Activated naive CD4-positive, alpha-beta T cell treated with Interleukin-2 at 50 U/mL for 16 hours (primary cell): ENCODE measurements around the gene DNAJC15.
"Not testable (repeated sequence)": the region's sequence is repeated elsewhere in the genome, so short reads cannot be mapped to it uniquely, and the experiment has no call there.

ENCODE experiments used
- DNase-seq: peaks from one replicate; pipeline ENCODE4 v3.0.0-alpha.2; 2020

The DNAJC15 gene

DNA sequence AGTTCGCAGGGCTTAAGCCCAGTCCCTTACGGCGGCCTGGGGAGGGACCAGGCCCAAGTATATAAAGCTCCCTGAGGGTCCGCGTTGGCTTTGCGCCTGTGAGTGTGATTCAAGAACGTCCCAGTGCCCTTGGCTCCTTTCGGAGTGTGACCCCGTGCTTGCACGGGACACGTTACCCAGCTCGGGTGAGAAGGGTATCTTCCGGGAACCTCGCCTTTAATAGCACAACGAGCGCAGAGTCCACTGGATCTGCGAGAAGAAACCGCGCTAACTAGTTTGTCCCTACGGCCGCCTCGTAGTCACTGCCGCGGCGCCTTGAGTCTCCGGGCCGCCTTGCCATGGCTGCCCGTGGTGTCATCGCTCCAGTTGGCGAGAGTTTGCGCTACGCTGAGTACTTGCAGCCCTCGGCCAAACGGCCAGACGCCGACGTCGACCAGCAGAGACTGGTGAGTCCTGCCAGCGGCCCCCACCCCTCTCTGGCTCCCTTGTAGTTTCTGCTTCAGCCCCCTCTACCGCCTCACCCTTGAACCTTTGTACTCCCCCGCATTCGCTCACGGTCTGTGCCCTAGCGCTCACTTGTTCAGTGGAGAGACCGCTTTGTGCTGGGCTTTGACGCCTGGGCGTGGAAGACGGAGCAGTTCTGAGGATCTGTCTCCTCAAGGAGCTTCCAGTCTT is at the start of gene DNAJC15:
Gene DNAJC15, plus strand, starts transcription at position 298 of the 675 bp plus-strand sequence. Its CDS starts 41 bp downstream, at position 339.
- DNase-seq: peak; percentile 61

DNA sequence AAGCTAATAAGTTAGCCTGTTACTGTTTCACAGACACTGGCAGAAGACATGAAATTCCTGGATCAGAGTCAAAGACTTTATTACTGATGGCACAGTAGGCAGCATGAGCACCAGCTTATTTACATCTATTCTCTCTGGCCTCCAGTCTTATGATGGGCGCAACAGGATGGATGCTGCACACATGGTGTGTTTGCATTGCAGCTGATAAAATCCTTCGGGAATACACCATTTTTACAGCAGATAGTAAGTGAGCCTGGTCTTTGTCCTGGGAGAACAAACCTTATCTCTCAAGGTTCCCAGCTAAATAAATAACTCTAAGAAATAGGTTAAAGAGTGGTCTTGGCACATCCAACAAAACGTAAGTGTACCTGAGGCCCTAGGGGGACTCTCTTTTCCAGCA is 47.3 kb upstream of the DNAJC15 start:
- DNase-seq: no peak

DNA sequence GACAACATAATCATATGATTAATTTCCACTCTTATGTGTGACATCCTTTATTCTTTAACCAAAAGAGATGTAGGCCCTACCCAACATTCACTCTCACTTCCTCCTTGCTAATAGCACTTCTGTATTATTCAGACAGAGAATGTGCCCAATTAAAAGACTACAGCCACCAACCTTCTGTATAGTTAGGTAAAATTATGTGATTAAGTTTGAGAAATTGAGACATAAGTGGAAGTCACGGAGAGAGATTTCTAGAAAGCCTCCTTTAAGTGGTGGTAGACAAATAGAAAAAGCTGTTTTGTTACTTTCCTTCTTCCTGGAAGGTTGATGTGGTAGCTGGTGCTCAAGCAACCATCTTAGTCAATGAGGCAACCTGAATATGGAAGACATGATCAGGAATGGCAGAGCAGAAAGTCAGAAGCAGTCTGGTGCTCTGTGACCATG is 46.1 kb upstream of the DNAJC15 start:
- DNase-seq: no peak

DNA sequence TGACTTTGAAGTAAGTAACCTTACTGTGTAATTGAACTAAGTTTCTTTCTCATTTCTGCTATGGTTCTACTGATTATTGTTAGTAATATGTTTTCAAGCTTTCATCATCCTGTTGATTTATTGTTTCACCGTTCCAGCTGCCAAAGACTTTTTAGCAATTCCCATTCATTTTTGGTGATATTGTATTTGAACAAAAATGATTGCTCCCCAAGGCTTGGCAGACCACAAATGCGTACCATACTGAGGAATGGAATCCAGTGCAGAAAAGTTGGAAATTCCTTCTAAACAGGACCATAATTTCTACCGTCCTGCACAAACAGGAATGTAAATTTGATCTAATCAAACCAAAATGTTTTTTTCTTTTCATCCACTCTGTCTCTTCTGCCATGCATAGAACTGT is 42.1 kb upstream of the DNAJC15 start:
- DNase-seq: no peak

DNA sequence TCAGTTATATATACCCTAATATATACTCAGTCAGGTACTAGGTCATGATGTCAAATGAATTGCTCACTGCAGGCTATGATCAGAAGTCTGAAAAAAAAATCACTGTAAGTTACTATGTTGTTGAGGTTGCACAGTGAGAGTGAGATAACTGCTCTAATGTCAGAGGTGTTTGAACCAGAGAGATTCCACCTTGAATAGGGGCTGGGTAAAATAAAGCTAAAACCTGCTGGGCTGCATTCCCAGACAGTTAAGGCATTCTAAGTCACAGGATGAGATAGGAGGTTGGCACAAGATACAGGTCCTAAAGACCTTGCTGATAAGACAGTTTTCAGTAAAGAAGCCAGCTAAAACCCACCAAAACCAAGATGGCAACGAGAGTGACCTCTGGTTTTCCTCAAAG is 41.5 kb upstream of the DNAJC15 start:
- no peak for DNase-seq

DNA sequence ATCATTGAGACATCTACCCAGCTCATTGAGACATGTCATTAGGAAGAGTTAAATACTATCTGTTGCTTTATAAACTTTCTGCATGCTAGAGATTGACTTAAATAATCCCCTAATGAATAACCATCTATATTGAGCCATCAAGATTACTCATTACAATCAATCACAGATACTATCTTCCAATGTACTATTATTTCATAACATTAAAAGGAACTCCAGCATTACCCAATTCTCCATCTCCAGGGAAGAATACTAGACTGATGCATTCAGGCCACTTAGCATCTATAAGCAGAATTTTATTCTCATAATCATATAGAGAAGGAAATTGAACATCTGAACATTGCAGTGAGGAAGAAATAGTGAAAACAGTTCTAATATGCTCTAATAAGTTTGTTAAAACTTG is 39.4 kb upstream of the DNAJC15 start:
- no peak for DNase-seq

DNA sequence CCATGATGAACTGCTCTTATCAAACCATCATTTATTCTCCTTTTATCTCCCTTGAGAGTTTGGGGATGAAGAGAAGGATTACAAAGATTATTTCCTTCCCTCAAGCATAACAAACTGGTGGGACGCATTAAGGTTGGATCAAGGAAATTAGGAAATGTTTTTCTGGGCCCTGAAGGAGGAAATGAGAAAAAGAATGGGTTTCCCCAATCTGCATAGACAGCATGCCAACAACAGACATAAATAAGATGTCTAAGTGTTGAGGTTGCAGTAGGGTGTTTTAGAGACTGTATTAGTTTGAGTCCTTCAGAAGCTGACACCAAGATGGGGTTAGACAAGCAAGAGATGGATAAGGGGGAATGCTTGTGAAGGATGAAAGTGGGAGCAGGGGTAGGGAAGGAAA is 38.7 kb upstream of the DNAJC15 start:
- DNase-seq: no peak

DNA sequence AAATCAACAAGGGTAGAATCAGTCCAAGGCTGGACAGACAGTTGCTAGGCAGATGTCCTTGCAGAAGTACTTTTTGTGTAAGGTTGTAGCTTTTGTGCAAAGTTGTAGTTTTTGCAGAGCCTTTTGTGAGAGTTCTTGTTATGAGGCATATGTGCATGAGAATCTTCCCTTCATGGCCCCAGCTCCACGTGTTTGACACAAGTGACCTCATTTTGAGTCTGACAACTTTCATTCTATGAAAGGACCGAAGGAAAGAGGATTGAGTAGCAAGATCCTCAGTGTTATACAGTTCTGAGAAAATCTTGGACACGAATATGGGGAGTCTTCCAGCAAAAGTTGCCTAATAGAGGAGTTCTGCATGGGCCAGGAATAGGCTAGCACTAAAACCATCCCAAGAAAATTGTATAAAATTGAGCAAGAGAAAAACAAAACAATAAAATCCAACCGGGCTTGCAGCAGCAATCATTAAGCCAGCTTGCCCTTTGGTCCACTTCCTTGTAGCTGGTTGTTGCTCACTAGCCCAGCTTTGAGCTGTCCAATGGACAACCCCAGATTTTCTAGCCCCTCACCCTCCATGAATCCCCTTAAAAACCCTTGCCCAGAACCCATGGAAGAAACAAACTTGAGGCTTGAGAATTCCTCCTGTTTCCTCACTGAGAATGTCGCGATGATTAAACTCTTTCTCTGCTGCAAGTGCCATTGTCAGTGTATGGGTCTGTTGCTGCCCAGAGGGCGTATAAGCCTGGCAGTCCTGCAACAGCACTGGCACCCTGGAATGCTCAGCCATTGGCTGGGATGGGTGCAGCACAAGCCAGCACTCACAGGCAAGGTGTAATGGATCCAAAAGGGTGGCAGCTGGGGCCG is 37.8 kb upstream of the DNAJC15 start:
- DNase-seq: no peak

DNA sequence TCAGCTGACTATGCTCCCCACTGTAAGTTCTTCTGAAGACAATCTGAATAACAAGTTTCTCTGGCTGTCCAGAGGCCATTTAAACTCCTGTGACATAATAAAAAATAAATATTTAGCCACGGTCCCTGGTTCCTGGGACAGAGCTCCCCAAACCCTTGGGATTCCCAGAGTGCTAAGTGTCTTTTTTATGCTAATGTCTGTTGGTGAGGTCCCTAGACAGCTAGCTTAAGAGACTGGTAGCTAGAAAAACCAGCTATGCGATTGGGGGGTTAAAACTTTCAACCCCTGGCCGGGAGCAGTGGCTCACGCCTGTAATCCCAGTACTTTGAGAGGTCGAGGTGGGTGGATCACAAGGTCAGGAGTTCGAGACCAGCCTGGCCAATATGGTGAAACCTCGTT is 37.2 kb upstream of the DNAJC15 start:
- no peak for DNase-seq

DNA sequence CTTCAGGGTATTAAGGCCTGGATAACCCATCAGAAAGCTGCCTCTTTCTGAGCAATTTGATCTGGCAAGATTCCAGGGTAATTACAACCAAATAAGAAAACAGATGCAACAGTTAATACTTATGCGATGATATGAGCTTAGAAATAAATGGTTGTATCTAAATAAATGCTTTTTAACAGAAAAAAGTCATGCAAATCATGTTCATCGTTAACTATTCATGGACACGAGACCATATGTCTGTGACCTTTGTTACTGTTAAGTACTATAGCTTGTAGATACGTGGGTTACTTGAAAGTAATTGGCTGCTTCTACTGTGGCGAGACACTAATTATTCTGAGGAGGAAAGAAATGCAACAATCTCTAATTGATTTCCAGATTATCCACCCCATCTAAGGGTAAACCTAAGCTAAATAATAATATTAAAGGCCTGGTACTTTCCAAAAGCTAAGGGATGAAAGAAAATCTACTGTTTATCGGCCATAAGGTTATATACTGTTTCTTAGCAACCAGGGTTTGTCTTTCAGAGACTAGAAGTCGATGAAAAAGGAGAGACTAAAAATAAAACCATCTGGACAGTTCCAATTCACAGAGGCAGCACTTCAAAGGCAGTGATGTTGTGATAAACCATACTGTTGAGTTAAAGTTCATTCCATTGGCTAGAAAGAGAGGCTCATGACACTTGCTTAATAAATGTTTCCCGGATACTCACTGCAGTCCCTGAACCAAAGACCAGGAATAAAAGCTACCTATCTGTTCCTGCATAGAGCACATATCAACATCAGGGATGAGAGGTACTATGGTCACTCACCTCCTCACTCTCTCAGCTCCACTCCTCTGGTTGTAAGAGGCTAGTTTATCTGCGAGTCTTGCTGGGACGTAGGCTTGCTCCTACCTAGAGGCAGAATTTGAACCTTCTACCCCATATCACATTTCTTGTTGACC is 32.8 kb upstream of the DNAJC15 start:
- DNase-seq: no peak

DNA sequence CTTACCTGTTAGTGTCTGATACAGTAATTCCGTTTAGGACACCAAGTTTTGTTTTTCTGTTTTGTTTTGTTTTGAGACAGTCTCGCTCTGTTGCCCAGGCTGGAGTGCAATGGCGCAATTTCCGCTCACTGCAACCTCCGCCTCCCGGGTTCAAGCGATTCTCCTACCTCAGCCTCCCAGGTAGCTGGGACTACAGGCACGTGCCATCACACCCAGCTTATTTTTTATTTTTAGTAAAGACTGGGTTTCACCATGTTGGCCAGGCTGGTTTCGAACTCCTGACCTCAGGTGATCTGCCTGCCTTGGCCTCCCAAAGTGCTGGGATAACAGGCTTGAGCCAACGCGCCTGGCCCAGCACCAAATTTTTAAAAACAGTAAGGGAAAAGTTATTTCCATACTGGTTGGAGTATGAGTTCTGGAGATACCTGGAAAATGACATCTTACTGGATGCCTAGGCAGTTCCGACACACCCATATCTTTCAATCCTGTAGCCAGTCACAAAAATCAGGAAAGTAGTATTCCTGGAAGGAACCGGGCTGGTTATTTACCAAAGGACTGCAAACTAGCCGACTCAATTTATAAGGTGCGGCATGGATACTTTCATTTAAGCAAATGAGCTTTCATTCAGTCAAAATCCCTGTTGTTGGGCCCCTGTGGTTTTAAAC is 32.0 kb upstream of the DNAJC15 start:
- DNase-seq: not testable (repeated sequence)

DNA sequence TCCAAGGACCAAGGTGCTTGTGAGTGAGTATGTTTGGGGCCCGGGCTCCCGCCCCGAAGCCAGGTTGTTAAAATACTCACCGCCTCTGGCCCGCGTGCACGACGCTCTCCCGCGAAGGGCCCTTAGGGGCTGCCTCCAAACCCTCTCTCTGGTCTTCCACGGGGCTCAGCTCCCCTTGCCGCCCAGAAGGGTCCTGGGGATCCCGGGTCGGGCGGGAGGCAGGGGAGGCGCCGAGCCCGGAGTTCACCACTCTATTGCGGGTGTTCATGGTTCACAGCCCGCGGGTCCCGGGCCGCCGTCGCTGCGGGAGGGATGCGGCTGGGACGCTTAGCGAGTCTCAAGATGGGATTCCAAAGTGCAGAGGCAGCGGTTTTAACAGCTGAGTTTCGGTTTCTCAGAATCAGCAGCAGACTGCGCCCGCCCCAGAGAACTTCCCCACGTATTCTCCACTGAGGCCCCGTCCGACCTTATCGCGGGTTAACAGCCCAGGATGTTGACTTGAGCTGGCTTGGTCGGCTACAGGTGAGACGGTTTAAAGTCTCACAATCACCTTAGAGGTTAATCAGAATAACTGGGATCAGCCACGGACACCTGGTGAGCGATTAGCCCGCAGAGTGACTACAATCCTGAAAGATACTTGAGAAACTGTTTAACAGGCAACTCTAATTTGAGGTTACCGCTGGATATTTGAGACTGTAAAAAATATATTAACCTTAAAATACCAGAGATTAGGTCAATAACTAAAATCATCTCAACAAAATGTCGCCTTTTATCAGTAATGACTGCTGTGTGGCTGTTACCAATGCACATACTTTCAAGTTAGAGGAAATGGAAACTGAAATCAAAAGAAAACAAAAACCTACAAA is 31.3 kb upstream of the DNAJC15 start, which contains the start of gene EPSTI1:
Gene EPSTI1, minus strand, starts transcription at position 344 of the 866 bp plus-strand sequence. Its CDS starts 76 bp downstream, at position 268.
- DNase-seq: peak; percentile 76

DNA sequence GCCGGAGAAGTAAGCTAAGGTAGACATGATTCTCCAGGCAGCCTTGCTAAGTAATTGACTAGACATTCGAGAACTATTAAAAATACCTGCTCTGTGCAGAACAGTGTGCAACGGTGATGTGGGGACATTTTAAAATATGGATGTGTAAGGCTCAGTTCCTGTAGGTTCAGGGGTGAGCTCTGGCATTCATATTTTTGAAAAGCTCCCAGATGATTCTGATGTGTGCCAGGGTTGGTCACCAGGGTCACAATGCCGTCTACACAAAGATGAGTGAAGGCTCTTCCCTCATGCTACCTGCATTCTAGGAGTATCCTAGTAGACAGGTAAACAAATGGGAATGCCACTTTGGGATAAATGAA is 30.6 kb upstream of the DNAJC15 start:
- no peak for DNase-seq

DNA sequence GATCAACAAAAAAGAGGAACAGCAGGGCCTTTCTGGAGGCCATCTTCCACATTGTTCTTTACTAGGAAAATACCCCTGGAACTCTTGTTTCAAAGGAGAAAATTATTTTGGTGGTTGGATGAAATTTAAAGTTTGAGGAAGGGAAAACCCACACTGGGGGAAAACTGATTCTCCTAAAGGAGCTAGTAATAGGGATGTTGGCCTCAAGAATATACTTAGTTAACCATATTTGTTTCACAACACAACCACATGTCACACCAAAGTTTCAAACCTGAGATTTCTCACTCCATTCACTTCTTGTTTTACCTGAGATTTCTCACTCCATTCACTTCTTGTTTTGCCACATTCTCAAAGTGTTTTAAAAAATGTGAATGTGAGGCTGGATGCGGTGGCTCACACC is 28.5 kb upstream of the DNAJC15 start:
- no peak for DNase-seq

DNA sequence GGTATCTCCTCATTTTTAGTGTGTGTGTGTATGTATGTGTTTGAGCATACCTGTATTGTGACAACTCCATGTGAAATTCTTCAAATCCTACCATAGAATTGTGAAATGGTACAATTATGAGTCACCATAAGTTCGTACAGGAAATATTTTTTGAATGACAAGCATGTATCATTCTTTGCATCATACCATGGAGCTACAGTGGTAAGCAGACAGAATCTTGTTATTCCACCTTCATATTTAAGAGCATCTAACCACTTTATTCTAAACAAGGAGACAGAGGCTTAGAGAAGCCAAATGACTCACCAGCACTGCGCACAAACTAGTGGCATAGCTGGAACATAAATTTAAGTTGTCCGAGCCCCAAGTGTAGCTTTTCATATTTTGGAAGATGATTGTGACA is 26.8 kb upstream of the DNAJC15 start:
- DNase-seq: no peak

DNA sequence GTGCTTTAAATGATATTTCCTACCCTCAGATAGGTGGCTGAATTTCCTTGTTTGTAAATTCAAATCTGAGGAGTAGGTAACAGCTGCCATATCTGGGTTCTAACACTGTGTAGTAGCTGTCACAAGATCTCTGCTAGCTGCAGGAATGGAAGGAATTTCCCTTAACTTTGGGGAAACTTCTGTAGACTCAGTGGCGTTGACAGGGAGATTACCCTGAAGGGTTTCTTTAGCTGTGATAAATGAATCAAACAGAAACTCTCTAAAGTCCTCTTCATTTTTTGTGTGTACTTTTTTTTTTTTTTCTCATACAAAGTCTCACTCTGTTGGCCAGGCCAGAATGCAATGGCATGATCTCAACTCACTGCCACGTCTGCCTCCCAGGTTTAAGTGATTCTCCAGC is 26.0 kb upstream of the DNAJC15 start:
- no peak for DNase-seq

DNA sequence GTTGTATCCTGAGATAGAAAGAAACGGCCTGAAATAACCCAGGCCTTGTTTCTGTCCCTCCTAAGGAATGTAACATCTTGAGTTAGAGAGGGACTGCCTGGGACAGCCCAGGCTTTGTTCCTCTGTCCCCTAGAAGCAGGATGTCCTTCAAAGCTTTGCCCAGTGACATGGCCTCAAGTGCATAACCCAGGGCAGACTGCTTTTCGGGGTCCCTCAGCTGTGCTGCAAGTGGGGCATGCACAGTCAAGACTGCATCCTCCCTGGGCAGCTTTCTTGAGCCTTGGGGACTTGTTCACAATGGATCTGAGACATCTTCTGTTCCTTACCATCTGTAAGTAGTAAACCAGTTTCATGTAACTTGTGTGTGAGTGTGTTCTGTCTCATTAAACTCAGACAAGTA is 23.9 kb upstream of the DNAJC15 start:
- no peak for DNase-seq

DNA sequence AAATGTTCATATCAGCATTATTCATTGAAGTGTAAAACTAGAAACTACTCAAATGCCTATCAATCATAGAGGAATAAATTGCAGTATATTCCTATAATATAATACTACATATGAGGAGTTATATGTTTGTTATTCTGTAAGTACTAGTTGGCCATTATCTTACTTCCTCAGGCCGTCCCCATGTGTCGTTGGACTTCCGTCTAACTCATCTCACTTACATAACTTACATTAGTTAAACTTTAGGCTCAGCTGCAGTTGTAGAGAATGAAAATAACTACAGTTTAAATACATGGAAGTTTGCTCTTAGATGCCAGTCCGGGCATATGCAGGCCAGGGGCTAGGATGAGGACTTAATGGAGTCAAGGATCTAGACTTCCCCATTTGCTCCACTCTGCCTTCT is 22.7 kb upstream of the DNAJC15 start:
- DNase-seq: no peak

DNA sequence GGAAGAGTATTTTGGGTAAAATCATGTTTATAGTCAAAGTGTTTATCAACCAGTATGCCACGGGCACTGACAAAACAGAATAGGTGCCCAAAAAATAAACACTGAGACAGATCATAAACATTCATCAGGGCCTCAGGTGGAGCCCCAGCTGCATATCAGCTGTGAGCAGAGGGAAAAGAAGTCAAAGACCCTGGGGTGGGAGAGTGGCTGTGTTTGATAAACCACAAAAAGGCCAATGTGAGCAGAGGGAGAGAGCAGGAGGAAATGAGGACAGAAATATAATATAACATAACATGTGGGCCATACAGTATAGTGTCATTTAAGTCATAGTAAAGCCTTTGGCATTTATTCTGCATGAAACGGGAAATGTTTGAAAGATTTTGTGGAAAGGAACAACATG is 21.4 kb upstream of the DNAJC15 start:
- no peak for DNase-seq

DNA sequence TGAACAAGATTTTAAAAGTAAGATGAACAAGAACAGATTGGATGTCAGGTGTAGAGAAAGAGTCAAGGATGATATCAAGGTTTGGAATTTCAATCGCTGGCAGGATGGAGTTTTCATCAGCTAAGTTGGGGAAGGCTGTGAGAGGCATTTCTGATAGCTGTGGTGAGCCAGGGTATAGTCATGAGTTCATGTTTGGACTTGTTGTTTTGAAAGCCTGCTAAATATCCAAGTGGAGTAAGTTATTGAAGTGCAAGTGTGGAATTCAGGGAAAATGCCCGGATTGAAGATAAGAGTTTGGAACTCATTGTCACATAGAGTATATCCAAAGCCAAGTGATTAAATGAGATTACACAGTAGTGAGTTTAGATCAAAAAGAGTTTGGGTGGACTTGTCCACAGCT is 20.4 kb upstream of the DNAJC15 start:
- no peak for DNase-seq

DNA sequence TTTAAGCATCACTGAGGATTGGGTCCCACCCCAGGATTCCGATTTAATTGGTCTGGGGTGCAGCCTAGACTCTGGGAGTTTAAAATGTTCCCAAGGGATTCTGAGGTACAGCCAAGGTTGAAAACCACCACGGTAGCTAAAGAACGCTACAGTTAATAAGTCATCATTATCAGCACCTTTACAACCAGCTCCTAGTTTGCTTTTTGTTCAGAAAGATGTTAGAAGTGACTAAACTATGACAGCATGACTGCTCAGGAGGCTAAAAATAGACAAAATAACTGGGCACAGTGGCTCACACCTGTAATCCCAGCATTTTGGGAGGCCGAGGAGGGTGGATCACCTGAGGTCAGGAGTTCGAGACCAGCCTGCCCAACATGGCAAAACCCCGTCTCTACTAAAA is 19.7 kb upstream of the DNAJC15 start:
- DNase-seq: no peak
